ENCODE data around the gene SYNE1.

The SYNE1 gene

DNA sequence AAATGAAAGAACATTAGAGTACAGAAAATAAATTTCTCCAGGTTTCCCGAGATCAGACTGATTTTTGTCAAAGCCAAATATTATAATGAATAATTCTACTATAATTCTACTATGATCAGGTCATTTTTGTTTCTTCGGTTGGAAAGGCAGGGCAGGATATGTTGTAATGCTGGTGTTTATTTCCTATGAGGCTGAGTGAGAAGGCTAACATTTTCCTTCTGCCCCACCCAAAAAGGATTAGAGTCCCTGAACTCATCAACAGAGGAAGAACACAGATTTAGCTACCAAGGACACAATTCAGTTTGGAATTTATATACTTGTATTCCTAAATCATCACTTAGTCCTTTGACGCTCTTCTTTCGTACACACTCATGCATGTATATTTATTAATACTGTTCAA lies 318.9 kb downstream of the SYNE1 start:
- TF ChIP-seq, protein P1, sequence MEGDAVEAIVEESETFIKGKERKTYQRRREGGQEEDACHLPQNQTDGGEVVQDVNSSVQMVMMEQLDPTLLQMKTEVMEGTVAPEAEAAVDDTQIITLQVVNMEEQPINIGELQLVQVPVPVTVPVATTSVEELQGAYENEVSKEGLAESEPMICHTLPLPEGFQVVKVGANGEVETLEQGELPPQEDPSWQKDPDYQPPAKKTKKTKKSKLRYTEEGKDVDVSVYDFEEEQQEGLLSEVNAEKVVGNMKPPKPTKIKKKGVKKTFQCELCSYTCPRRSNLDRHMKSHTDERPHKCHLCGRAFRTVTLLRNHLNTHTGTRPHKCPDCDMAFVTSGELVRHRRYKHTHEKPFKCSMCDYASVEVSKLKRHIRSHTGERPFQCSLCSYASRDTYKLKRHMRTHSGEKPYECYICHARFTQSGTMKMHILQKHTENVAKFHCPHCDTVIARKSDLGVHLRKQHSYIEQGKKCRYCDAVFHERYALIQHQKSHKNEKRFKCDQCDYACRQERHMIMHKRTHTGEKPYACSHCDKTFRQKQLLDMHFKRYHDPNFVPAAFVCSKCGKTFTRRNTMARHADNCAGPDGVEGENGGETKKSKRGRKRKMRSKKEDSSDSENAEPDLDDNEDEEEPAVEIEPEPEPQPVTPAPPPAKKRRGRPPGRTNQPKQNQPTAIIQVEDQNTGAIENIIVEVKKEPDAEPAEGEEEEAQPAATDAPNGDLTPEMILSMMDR (IDR thresholded peaks at IDR 0.05; ENCODE audit: insufficient read depth, low read length, missing control alignments) = no peak
- POLR2A ChIA-PET = no interaction called here
- no peak for DNase-seq (ENCODE audit: low read depth, low spot score)

DNA sequence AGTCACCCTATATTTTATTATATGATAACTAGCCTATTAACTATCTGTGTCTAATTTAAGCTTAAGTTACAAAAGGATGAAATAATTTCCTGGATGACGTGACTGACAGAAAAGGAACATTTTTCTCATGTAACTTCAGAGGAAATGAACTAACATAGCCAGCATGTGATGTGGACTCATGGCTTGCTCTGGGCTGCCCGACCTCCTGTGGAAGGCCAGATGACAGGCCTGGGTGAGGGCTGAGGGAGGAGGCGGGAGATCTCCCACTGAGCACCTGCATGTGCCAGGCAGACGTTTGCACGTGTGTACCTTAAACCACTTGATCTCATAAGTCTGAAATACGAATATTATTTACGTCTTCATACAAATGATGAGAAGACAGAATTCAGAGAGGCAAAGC lies 321.1 kb downstream of the SYNE1 start:
- TF ChIP-seq, protein P1 (IDR thresholded peaks at IDR 0.05; ENCODE audit: insufficient read depth, low read length, missing control alignments) = no peak
- POLR2A ChIA-PET = interaction anchor here (0.6 kb wide), 1 partner anchor 18 kb away, joined by 9 read pairs; no protein-coding TSS in a partner anchor
- H3K4me3 ChIP-seq (ENCODE audit: low read depth, low read length) = no peak overlapping the region
- CTCF ChIA-PET = interaction anchor here (1.3 to 7.3 kb wide), 6 partner anchors 11 to 41 kb away, joined by 3 to 52 read pairs (median 5); no protein-coding TSS in a partner anchor
- DNase-seq (ENCODE audit: low read depth, low spot score) = peak; percentile 72

More for the DNA sequence above, 318.9 kb downstream of the SYNE1 start:
- CTCF ChIA-PET = interaction anchor here (0.9 to 7.3 kb wide), 3 partner anchors 17 to 20 kb away, joined by 3 to 52 read pairs (median 4); no protein-coding TSS in a partner anchor
- H3K4me3 ChIP-seq (ENCODE audit: low read depth, low read length) = no peak overlapping the region

DNA sequence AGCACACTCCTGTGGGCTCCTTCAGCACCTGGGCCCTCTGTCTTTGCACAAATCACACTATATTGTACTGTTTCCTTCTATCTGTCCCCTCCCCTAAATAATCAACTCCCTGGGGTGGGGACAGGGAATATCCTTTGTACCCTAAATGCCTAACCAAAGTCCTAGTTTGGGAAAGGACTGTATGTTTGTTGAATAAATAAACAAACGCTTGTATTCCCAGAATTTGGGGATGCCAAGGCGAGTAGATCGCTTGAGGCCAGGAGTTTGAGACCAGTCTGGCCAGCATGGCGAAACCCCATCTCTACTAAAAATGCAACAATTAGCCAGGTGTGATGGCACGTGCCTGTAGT lies 322.7 kb downstream of the SYNE1 start:
- ChIA-PET POLR2A (no interaction called here), CTCF (interaction anchor here (7.3 kb wide), 1 partner anchor 23 kb away, joined by 52 read pairs; no protein-coding TSS in a partner anchor)
- no peak for DNase-seq (ENCODE audit: low read depth, low spot score)
- no peak overlapping the region for H3K4me3 ChIP-seq (ENCODE audit: low read depth, low read length)
- TF ChIP-seq, protein P1 (IDR thresholded peaks at IDR 0.05; ENCODE audit: insufficient read depth, low read length, missing control alignments) = no peak

DNA sequence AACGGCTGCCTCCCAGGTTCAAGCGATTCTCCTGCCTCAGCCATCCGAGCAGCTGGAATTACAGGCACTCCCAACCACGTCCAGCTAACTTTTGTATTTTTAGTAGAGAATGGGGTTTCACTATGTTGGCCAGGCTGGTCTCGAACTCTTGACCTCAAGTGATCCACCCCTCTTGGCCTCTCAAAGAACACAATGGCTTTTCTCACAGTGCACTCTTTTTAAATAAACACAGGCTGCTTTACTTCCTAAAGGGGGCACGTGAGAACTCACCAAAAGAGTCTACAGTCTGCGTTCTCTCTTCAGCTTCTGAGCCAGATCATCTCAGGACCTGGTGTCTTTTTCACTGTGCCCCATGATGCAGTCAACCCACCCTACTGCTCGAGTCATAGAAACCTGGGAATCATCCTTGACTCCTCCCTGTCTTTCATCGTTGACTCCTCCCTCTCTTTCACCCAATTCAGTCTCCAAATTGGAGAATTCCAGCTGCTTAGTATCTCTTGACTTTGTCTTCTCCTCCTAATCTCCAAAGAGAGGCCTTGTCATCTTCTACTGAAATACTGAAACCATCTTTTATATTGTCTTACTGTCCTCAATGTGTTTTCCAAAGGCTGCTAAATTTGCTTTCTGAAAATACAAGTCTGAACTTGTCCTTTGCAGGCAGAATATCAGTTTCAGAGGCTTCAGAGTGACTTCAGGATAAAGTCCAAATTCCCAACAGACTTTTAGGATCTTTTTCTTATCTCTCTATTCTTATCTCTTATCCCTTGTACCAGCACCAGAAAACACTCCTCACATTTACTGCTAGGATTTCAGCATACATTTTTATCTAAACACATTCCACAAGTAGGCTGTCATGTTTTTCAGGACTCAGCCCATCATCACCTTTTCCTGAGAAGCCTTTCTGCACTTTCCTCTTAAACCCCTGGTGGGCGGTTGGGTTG lies 323.4 kb downstream of the SYNE1 start:
- POLR2A ChIA-PET = no interaction called here

DNA sequence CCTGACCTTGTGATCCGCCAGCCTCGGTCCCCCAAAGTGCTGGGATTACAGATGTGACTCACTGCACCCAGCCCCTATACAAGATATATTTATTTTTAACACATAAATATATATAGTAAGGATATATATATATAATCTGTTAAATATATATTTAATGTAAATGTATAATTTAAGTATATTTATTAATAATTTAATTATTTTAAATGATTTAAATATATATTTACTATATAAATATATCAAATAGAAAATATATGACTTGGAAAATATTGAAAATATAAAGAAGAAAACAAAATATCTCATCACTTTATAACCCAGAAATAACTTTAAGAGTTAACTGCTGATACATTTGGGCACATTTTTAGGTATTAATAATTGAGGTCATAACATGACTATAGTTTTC lies 324.7 kb downstream of the SYNE1 start:
- no peak for DNase-seq (ENCODE audit: low read depth, low spot score)
- no peak overlapping the region for H3K4me3 ChIP-seq (ENCODE audit: low read depth, low read length)
- CTCF ChIA-PET = no interaction called here
- POLR2A ChIA-PET = no interaction called here
- TF ChIP-seq, protein P1 (IDR thresholded peaks at IDR 0.05; ENCODE audit: insufficient read depth, low read length, missing control alignments) = no peak

More for the DNA sequence above, 323.4 kb downstream of the SYNE1 start:
- TF ChIP-seq, protein P1 (IDR thresholded peaks at IDR 0.05; ENCODE audit: insufficient read depth, low read length, missing control alignments) = no peak
- DNase-seq (ENCODE audit: low read depth, low spot score) = no peak
- no peak overlapping the region for H3K4me3 ChIP-seq (ENCODE audit: low read depth, low read length)
- CTCF ChIA-PET = interaction anchor here (7.3 kb wide), 1 partner anchor 24 kb away, joined by 52 read pairs; no protein-coding TSS in a partner anchor

DNA sequence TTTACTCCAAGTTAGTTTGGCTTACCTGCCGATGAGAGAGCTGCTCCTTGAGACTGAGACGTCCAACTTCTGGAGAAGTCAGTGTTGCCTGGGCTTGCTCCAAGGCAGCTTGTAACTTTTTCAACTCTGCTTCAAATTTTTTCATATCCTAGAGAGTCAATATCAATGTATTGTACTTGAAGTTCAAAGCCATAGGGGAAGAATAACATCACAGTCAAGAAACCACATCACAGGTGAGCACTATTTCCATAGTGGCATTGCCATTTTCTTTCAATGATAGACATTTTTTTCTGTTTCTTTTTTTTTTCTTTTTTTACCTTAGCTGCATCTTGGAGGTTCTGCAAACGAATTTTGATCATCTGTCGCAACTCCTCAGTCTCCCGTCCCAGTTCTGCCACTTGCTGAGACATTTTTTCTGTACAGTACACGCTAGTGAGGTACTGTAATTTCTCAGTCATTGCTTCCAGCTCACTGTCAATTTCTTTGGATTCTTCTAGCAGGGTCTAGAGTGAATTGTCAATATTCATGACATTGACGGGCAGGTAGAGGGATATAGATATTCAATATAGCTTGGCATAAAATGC lies 326.7 kb downstream of the SYNE1 start:
- no peak for DNase-seq (ENCODE audit: low read depth, low spot score)
- POLR2A ChIA-PET = interaction anchor here (1.3 kb wide), 1 partner anchor 9 kb away, joined by 4 read pairs; no protein-coding TSS in a partner anchor
- CTCF ChIA-PET = interaction anchor here (1.6 to 1.8 kb wide), 2 partner anchors 9 to 28 kb away, joined by 7 to 11 read pairs; no protein-coding TSS in a partner anchor
- TF ChIP-seq, protein P1 (IDR thresholded peaks at IDR 0.05; ENCODE audit: insufficient read depth, low read length, missing control alignments) = no peak
- no peak overlapping the region for H3K4me3 ChIP-seq (ENCODE audit: low read depth, low read length)
